Choroid plexus epithelial cell (primary cell): ENCODE results near the gene TRANK1.
A peak's percentile ranks its signal among the peaks of the same experiment; 100 is the strongest.

ENCODE experiments used
- DNase-seq: peaks from one replicate; pipeline ENCODE4 v3.0.0-alpha.2; 2010; ENCODE audit warnings: low read depth
- H3K4me3 ChIP-seq: 2 replicates; pipeline ENCODE4 v1.5.1; 2011; ENCODE audit warnings: low read depth, mild to moderate bottlenecking, control low read depth, low read length, moderate library complexity
- CTCF ChIP-seq: conservative IDR thresholded peaks from 2 replicates; pipeline ENCODE4 v1.5.1; 2011; ENCODE audit warnings: low read depth, mild to moderate bottlenecking, control low read depth, inconsistent platforms, low read length, moderate library complexity

The TRANK1 gene

GRCh38 chr3:36926292-36926897, 18.5 kb downstream of the TRANK1 start:
- H3K4me3 ChIP-seq, result no peak overlapping the region
- no peak for DNase-seq
- no peak for TF ChIP-seq CTCF

DNA sequence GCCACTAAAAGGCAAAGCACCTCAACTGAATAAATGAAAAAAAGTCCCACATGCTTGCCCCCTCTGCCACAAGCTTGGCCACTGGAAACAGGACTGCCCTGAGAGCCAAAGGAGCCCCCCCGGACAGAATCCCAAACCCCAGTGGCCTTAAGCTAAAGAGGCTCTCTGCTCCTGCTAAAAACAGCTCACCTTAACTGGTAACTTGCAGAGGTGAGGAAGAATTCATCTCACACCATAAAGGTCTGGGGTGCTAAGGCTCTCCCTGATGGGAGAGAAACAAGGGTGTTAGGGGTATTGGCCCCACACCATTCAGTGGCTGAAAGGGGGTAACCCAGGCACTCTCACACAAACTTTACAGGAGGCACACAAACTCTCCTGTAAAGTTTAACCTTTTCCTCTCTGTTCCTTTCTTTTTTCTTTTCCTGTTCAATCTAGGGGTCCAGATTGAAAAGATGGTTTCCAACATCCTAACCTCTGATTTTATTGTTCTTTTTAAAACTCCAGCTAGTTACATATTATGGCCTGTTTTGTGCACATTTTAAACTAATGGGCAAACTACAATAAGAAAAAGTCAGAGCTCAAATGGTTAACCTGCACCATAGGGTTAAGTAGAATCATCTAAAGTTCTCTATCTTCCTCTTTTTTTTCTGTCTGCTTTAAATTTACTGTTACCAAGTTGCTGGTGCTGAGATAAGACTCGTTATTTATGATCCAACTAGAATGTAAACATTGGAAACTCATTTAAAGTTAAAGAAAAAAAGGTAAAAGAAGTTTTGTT, 19.9 kb downstream of the TRANK1 start:
- no peak overlapping the region for H3K4me3 ChIP-seq
- no peak for DNase-seq
- TF ChIP-seq CTCF, result no peak

DNA sequence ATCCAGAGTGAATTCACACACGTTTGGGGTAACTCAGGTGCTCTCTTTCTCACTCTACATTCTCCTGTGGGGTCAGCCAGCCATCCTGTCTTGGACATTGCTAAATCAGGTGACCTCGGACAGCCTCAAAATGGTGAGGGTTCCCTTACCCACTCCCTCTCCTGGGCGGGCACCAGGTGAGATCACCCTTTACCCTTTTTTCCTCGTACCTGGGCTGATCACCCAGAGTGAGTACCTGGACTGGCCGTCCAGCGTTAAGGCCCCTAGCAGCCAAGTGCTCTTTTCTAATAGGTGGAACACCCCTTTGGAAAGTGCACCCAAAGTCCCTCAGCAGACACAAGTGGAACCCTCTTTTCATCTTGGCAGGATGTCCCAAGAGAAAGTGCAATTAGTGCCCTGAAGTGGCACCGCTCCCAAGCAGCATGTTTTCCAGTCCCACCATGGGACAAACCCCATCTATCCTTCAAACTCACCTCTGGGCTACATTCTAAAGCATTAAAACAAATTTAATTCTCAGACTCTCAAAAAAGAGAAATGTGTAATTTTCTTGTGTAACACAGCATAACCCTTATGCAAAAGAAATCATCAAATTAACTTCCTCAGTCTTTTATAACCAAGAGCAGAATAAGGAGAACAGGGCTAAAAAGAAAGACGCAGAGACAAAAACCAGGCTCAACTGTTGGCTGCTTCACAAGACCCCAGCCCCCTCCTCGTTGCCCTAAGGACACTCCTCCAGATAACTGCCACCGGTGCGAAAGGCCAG, 20.7 kb downstream of the TRANK1 start:
- no peak overlapping the region for H3K4me3 ChIP-seq
- DNase-seq, result no peak
- no peak for TF ChIP-seq CTCF

GRCh38 chr3:36923523-36923943, 21.3 kb downstream of the TRANK1 start:
- peak; percentile 40 for TF ChIP-seq CTCF
- H3K4me3 ChIP-seq, result no peak overlapping the region
- DNase-seq, result no peak

- no peak for TF ChIP-seq CTCF
- no peak overlapping the region for H3K4me3 ChIP-seq
- DNase-seq, result no peak
These were observed 23.8 kb downstream of the TRANK1 start for GRCh38 chr3:36920884-36921567.

GRCh38 chr3:36919439-36920160, 25.3 kb downstream of the TRANK1 start:
- no peak for TF ChIP-seq CTCF
- H3K4me3 ChIP-seq, result no peak overlapping the region
- DNase-seq, result no peak
